WTC11 (cell line): ENCODE data around the gene METTL24. TPM values are rescaled to one million over a fixed set of nuclear protein-coding genes. Genes with fewer than 3 reads are reported as not detected.
A peak's percentile ranks its signal among the peaks of the same experiment; 100 is the strongest.

Experiments used
- ATAC-seq: fragments of 200-7000 bp; cut with Tn5 transposase; 2 replicates; pipeline ENCODE4 v1.10.0; 2021; ENCODE audit warnings: mild to moderate bottlenecking, moderate library complexity
- CTCF ChIA-PET: fragments of 300-600 bp; sonication (Branson Sonifier 250); formaldehyde crosslinking; loops from one replicate; lab custom pipeline; 2021; ENCODE audit warnings: antibody characterized with exemption; lab: Charles Lee
- POLR2A ChIA-PET: fragments of 350-600 bp; sonication (Branson Sonifier 250); formaldehyde crosslinking; loops from one replicate; lab custom pipeline; 2021; ENCODE audit warnings: antibody characterized with exemption; lab: Charles Lee
- DNase-seq: peaks from one replicate; pipeline ENCODE4 v3.0.0; 2021; ENCODE audit warnings: low spot score
- H3K27ac Mint-ChIP-seq: 2 replicates; pipeline ENCODE4 v1.8.0; 2021; ENCODE audit warnings: mixed read lengths
- H3K27me3 Mint-ChIP-seq: 2 replicates; pipeline ENCODE4 v1.8.0; 2021; ENCODE audit warnings: low read depth, mild to moderate bottlenecking, moderate library complexity, mixed read lengths
- H3K36me3 Mint-ChIP-seq: 2 replicates; pipeline ENCODE4 v1.8.0; 2021; ENCODE audit warnings: mixed read lengths
- H3K4me1 Mint-ChIP-seq: 2 replicates; pipeline ENCODE4 v1.8.0; 2022; ENCODE audit warnings: mixed read lengths
- H3K4me3 Mint-ChIP-seq: 2 replicates; pipeline ENCODE4 v1.8.0; 2021; ENCODE audit warnings: mild to moderate bottlenecking, moderate library complexity, mixed read lengths
- H3K9me3 Mint-ChIP-seq: 2 replicates; pipeline ENCODE4 v1.8.0; 2021; ENCODE audit warnings: mixed read lengths
- ELF4 ChIP-seq: sonication (generic); formaldehyde crosslinking; IDR thresholded peaks from 2 replicates; pipeline ENCODE4 v1.8.1; 2022; ENCODE audit warnings: low read depth, mild to moderate bottlenecking, moderate library complexity, missing genetic modification reagents
- ETV6 ChIP-seq: sonication (generic); formaldehyde crosslinking; IDR thresholded peaks from 2 replicates; pipeline ENCODE4 v1.8.1; 2022; ENCODE audit warnings: mild to moderate bottlenecking, missing genetic modification reagents
- FOXP1 ChIP-seq: sonication (generic); formaldehyde crosslinking; IDR thresholded peaks from 2 replicates; pipeline ENCODE4 v1.8.0; 2022; ENCODE audit warnings: missing genetic modification reagents, mild to moderate bottlenecking, moderate library complexity, borderline replicate concordance
- GRHL2 ChIP-seq: fragments of 250-450 bp; sonication (Bioruptor Pico); IDR thresholded peaks from 2 replicates; pipeline ENCODE4 v1.8.0; 2022; ENCODE audit warnings: mild to moderate bottlenecking, moderate library complexity; ENCODE audit not compliant: insufficient replicate concordance, severe bottlenecking
- HMGA2 ChIP-seq: fragments of 250-450 bp; sonication (Bioruptor Pico); IDR thresholded peaks from 2 replicates; pipeline ENCODE4 v1.4.0; 2021; ENCODE audit warnings: mild to moderate bottlenecking, moderate library complexity
- JUN ChIP-seq: sonication (generic); formaldehyde crosslinking; IDR thresholded peaks from 2 replicates; pipeline ENCODE4 v1.8.0; 2023; ENCODE audit warnings: mild to moderate bottlenecking, missing genetic modification reagents
- MAX ChIP-seq: sonication (generic); formaldehyde crosslinking; IDR thresholded peaks from 2 replicates; pipeline ENCODE4 v1.8.0; 2022; ENCODE audit warnings: mild to moderate bottlenecking, missing genetic modification reagents
- MLX ChIP-seq: sonication (generic); formaldehyde crosslinking; IDR thresholded peaks from 2 replicates; pipeline ENCODE4 v1.8.1; 2023; ENCODE audit warnings: mild to moderate bottlenecking, missing genetic modification reagents, moderate library complexity
- MYBL2 ChIP-seq: sonication (generic); formaldehyde crosslinking; IDR thresholded peaks from 2 replicates; pipeline ENCODE4 v1.8.1; 2023; ENCODE audit warnings: mild to moderate bottlenecking, moderate library complexity, missing genetic modification reagents
- NFYB ChIP-seq: sonication (generic); formaldehyde crosslinking; conservative IDR thresholded peaks from 2 replicates; pipeline ENCODE4 v1.8.0; 2022; ENCODE audit warnings: low read depth, missing genetic modification reagents
- NR2C2 ChIP-seq: sonication (generic); formaldehyde crosslinking; IDR thresholded peaks from 2 replicates; pipeline ENCODE4 v1.8.0; 2022; ENCODE audit warnings: mild to moderate bottlenecking, missing genetic modification reagents
- NR3C1 ChIP-seq: sonication (generic); formaldehyde crosslinking; conservative IDR thresholded peaks from 2 replicates; pipeline ENCODE4 v1.8.1; 2023; ENCODE audit warnings: low read depth, mild to moderate bottlenecking, missing genetic modification reagents
- PRRX2 ChIP-seq: fragments of 250-450 bp; sonication (Bioruptor Pico); IDR thresholded peaks from 2 replicates; pipeline ENCODE4 v1.8.0; 2021; ENCODE audit warnings: mild to moderate bottlenecking
- SMAD4 ChIP-seq: sonication (generic); formaldehyde crosslinking; IDR thresholded peaks from 2 replicates; pipeline ENCODE4 v1.8.0; 2022; ENCODE audit warnings: mild to moderate bottlenecking, missing genetic modification reagents
- TCF7 ChIP-seq: sonication (generic); formaldehyde crosslinking; IDR thresholded peaks from 2 replicates; pipeline ENCODE4 v1.8.0; 2022; ENCODE audit warnings: mild to moderate bottlenecking, low read depth, missing genetic modification reagents, moderate library complexity
- USF1 ChIP-seq: sonication (generic); formaldehyde crosslinking; IDR thresholded peaks from 2 replicates; pipeline ENCODE4 v1.8.0; 2022; ENCODE audit warnings: mild to moderate bottlenecking, missing genetic modification reagents
- ZBTB21 ChIP-seq: sonication (generic); formaldehyde crosslinking; IDR thresholded peaks from 2 replicates; pipeline ENCODE4 v1.8.1; 2023; ENCODE audit warnings: mild to moderate bottlenecking, missing genetic modification reagents, borderline replicate concordance
- ZNF263 ChIP-seq: sonication (generic); formaldehyde crosslinking; IDR thresholded peaks from 2 replicates; pipeline ENCODE4 v1.8.1; 2022; ENCODE audit warnings: low read depth, mild to moderate bottlenecking, moderate library complexity, missing genetic modification reagents
- ZNF317 ChIP-seq: sonication (generic); formaldehyde crosslinking; IDR thresholded peaks from 2 replicates; pipeline ENCODE4 v1.8.1; 2023; ENCODE audit warnings: low read depth, mild to moderate bottlenecking, moderate library complexity, missing genetic modification reagents, borderline replicate concordance
- ZNF396 ChIP-seq: fragments of 250-450 bp; sonication (Bioruptor Pico); IDR thresholded peaks from 2 replicates; pipeline ENCODE4 v1.8.0; 2021; ENCODE audit warnings: mild to moderate bottlenecking, moderate library complexity, borderline replicate concordance
- ZNF416 ChIP-seq: fragments of 250-450 bp; sonication (Bioruptor Pico); IDR thresholded peaks from 2 replicates; pipeline ENCODE4 v1.9.0; 2021; ENCODE audit warnings: mild to moderate bottlenecking, inconsistent platforms
- ZNF425 ChIP-seq: fragments of 250-450 bp; sonication (Bioruptor Pico); conservative IDR thresholded peaks from 2 replicates; pipeline ENCODE4 v1.9.0; 2021; ENCODE audit warnings: mild to moderate bottlenecking
- ZSCAN18 ChIP-seq: fragments of 250-450 bp; sonication (Bioruptor Pico); IDR thresholded peaks from 2 replicates; pipeline ENCODE4 v2.1.2; 2022; ENCODE audit warnings: mild to moderate bottlenecking, moderate library complexity
- total RNA-seq: library from RNA; stranded (reverse); gene quantifications from 3 replicates; pipeline ENCODE4 v1.2.3, GENCODE V29; 2021
- TF ChIP-seq, protein P1 (sequence below): fragments of 250-450 bp; sonication (Bioruptor Pico); IDR thresholded peaks from 2 replicates; pipeline ENCODE4 v1.9.0; 2021; ENCODE audit warnings: mild to moderate bottlenecking, borderline replicate concordance

The METTL24 gene
- total RNA-seq, 1 experiment from 2014 or later, result 0.31 TPM

GRCh38 chr6:110296241-110297025 is 61.7 kb downstream of the METTL24 start (continued):
- TF ChIP-seq ZNF425 (CRISPR knock-in tag) (no peak), HMGA2 (no peak), MYBL2 (no peak), MAX (CRISPR knock-in tag) (no peak), JUN (no peak), MLX (CRISPR knock-in tag) (no peak), NFYB (CRISPR knock-in tag) (no peak), ZNF396 (CRISPR knock-in tag) (no peak), ZNF317 (CRISPR knock-in tag) (no peak), NR3C1 (CRISPR knock-in tag) (no peak), ZBTB21 (no peak), PRRX2 (no peak), USF1 (CRISPR knock-in tag) (no peak), TCF7 (no peak), ZNF263 (CRISPR knock-in tag) (no peak), FOXP1 (no peak), ETV6 (no peak)

- ChIA-PET POLR2A (no interaction called here), CTCF (interaction anchor here (0.7 to 1.5 kb wide), 3 partner anchors 8 to 256 kb away, joined by 3 to 4 read pairs (median 4); no protein-coding TSS in a partner anchor)
- no peak overlapping the region for H3K4me3 Mint-ChIP-seq
- H3K27ac Mint-ChIP-seq, result peak overlapping the region; percentile 14; the same call in 1 of the 2 replicates
- peaks cover 14% of the 10 kb centered on the region for H3K4me1 Mint-ChIP-seq
- no peaks in the 10 kb centered on the region for H3K27me3 Mint-ChIP-seq
- no peak for ATAC-seq
- peaks cover 5% of the 10 kb centered on the region for H3K9me3 Mint-ChIP-seq
- no peak for DNase-seq
- TF ChIP-seq GRHL2 (CRISPR knock-in tag), result no peak
- TF ChIP-seq SMAD4 (CRISPR knock-in tag), result no peak
- no peak for TF ChIP-seq NR2C2 (CRISPR knock-in tag)
- TF ChIP-seq, protein P1, sequence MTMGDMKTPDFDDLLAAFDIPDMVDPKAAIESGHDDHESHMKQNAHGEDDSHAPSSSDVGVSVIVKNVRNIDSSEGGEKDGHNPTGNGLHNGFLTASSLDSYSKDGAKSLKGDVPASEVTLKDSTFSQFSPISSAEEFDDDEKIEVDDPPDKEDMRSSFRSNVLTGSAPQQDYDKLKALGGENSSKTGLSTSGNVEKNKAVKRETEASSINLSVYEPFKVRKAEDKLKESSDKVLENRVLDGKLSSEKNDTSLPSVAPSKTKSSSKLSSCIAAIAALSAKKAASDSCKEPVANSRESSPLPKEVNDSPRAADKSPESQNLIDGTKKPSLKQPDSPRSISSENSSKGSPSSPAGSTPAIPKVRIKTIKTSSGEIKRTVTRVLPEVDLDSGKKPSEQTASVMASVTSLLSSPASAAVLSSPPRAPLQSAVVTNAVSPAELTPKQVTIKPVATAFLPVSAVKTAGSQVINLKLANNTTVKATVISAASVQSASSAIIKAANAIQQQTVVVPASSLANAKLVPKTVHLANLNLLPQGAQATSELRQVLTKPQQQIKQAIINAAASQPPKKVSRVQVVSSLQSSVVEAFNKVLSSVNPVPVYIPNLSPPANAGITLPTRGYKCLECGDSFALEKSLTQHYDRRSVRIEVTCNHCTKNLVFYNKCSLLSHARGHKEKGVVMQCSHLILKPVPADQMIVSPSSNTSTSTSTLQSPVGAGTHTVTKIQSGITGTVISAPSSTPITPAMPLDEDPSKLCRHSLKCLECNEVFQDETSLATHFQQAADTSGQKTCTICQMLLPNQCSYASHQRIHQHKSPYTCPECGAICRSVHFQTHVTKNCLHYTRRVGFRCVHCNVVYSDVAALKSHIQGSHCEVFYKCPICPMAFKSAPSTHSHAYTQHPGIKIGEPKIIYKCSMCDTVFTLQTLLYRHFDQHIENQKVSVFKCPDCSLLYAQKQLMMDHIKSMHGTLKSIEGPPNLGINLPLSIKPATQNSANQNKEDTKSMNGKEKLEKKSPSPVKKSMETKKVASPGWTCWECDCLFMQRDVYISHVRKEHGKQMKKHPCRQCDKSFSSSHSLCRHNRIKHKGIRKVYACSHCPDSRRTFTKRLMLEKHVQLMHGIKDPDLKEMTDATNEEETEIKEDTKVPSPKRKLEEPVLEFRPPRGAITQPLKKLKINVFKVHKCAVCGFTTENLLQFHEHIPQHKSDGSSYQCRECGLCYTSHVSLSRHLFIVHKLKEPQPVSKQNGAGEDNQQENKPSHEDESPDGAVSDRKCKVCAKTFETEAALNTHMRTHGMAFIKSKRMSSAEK (CRISPR knock-in tag), result no peak
- TF ChIP-seq ZNF416 (CRISPR knock-in tag), result no peak
- no peak for TF ChIP-seq ZSCAN18 (CRISPR knock-in tag)
- no peak for TF ChIP-seq ELF4 (CRISPR knock-in tag)
- no peaks in the 10 kb centered on the region for H3K36me3 Mint-ChIP-seq
Observed at GRCh38 chr6:110295451-110296165, 62.5 kb downstream of the METTL24 start.
